GM12874 (cell line): Measurements from ENCODE around the gene SH3RF3.

Source experiments
- TF ChIP-seq, protein P1 (sequence below): IDR thresholded peaks from 2 replicates; pipeline ENCODE4 v1.5.1; 2011; ENCODE audit warnings: low read depth, mild to moderate bottlenecking, control low read depth, low read length, moderate library complexity; ENCODE audit not compliant: insufficient read depth

The SH3RF3 gene

DNA sequence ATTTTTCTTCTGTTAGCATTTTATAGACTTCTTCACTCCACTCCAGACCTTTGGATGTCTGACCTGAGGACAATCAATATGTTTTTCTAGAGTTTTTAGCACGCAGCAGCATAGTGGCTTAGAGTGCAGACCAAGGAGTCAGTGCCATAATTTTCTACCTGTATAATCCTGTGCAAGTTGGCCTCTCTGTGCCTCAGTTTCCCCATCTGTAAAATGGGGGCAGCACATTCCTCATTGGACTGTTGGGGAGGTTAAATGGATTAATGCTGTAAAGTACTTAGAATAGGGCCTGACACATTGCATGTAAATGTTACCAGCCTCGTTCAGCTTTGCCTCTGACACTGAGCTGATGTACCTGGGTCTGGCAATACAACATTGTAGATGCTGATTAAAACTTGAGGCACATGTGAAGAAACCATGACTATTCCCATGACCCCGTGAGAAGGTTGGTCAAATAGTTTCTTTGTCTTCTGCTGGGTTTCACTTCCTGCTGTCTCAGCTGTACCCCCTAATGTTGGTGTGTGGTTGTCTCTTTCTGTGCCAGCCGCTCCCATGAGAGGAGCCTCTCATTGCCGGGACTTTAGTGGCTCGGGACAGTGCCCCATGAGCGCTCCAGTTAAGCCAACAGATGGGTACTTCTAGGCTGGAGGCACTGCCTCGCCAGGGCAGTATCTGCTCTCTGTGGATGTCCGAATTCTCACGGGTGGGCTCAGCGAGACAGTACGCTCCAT is 125.3 kb downstream of the SH3RF3 start:
- TF ChIP-seq, protein P1, sequence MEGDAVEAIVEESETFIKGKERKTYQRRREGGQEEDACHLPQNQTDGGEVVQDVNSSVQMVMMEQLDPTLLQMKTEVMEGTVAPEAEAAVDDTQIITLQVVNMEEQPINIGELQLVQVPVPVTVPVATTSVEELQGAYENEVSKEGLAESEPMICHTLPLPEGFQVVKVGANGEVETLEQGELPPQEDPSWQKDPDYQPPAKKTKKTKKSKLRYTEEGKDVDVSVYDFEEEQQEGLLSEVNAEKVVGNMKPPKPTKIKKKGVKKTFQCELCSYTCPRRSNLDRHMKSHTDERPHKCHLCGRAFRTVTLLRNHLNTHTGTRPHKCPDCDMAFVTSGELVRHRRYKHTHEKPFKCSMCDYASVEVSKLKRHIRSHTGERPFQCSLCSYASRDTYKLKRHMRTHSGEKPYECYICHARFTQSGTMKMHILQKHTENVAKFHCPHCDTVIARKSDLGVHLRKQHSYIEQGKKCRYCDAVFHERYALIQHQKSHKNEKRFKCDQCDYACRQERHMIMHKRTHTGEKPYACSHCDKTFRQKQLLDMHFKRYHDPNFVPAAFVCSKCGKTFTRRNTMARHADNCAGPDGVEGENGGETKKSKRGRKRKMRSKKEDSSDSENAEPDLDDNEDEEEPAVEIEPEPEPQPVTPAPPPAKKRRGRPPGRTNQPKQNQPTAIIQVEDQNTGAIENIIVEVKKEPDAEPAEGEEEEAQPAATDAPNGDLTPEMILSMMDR, result no peak

- TF ChIP-seq, protein P1, result no peak
Observed at GRCh38 chr2:109255654-109256053, 126.6 kb downstream of the SH3RF3 start.

- TF ChIP-seq, protein P1, result no peak
Observed at GRCh38 chr2:109256111-109256510, 127.1 kb downstream of the SH3RF3 start.

DNA sequence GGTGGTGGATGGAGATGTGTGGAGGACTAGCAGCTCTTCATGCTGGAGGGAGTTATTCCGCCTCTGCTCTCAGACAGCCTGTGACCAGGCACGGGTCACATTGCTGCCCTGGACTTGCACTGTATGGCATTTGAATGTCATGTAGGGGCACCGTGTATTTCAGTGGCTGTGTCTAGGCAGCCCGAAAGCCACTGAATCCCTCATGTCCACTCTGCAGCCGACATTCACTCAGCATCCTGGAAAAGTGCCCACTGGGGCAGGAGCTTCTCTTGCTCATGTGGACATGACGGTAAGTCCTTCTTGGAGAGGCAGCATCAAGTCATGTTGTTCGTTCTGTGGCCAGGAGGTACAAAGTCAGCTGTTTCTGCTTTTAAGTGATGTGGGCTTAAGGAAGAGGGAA is 127.9 kb downstream of the SH3RF3 start:
- TF ChIP-seq, protein P1, result no peak

- TF ChIP-seq, protein P1, result no peak
Observed at GRCh38 chr2:109257653-109258052, 128.6 kb downstream of the SH3RF3 start.

DNA sequence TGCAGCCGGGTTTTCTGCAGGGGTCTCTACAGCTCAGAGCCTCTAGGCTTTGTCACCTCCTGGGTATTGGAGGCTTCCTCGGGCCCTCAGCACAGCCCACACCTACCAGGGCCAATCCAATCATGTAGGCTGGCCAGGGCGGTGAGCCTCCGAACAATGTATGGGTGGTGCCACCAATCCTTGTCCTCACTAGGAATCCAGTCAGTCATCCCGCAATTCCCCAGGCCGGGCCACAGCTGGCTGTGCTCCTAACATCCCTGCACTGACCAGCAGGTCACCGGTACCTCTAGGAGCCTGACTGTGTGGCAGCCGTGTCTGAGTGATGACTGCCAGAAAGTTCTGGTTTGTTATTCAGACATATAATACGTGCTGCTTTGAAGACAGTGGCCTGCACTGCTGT is 129.4 kb downstream of the SH3RF3 start:
- TF ChIP-seq, protein P1, result no peak

DNA sequence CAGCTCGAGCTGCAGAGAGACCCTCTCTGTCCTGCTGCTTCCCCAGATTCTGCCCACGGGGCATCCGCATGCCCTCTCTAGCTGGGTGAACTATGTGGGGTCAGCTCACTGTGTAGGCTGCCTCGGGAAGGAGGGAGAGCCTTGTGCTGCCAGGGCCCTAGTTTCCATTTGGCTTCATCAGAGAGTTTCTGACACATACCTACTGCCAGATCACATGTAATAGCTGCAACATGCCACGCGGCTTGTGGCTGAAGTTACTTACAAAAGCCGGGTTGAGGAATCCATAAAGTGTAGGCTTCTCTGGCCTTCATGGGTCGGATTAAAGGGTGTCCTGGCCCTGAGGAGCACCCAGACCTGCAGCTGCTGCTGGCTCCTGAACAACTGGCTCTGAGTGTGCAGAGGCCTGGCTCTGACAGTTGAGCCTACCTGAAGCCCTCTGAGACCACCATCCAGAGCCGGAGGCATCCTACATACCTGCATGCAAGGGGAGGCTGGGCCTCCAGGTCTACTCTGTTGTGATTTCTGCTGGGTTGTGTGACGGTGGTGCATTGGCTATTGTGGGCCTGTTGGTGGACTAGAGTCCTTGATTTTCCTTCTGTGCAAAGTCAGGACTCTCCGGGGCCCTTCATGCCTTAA is 130.0 kb downstream of the SH3RF3 start:
- TF ChIP-seq, protein P1, result no peak
